IPS-NIHi7 (cell line): ENCODE results near the gene TAS2R38.

ENCODE experiments used
- DNase-seq: peaks from one replicate; pipeline ENCODE4 v3.0.0; 2012; ENCODE audit warnings: mixed read lengths; ENCODE audit errors: extremely low spot score

The TAS2R38 gene

GRCh38 chr7:141975806-141976523, 2.4 kb upstream of the TAS2R38 start:
- peak; percentile 92 for DNase-seq

GRCh38 chr7:141974831-141975230, 1.3 kb upstream of the TAS2R38 start:
- peak; percentile 33 for DNase-seq

- DNase-seq, result no peak
These were observed 12.7 kb downstream of the TAS2R38 start for GRCh38 chr7:141960687-141961422.

- no peak for DNase-seq
These were observed 17.5 kb downstream of the TAS2R38 start for GRCh38 chr7:141956084-141956483.

GRCh38 chr7:141954334-141954733, 19.2 kb downstream of the TAS2R38 start:
- no peak for DNase-seq

- DNase-seq, result no peak
These were observed 21.1 kb downstream of the TAS2R38 start for GRCh38 chr7:141952461-141952860.

GRCh38 chr7:141950806-141951205, 22.8 kb downstream of the TAS2R38 start:
- no peak for DNase-seq

- DNase-seq, result no peak
These were observed 23.7 kb downstream of the TAS2R38 start for GRCh38 chr7:141949911-141950310.

GRCh38 chr7:141949451-141949850, 24.1 kb downstream of the TAS2R38 start:
- DNase-seq, result no peak

- no peak for DNase-seq
These were observed 24.6 kb downstream of the TAS2R38 start for GRCh38 chr7:141949021-141949420.

- no peak for DNase-seq
These were observed 26.8 kb downstream of the TAS2R38 start, which contains the start of gene CLEC5A for GRCh38 chr7:141946796-141947195. CLEC5A (minus strand) TSS chr7:141946974; CDS start chr7:141946292, 682 bp downstream.

- no peak for DNase-seq
These were observed 28.2 kb downstream of the TAS2R38 start for GRCh38 chr7:141945356-141945755.

- DNase-seq, result no peak
These were observed 28.8 kb downstream of the TAS2R38 start for GRCh38 chr7:141944811-141945210.

- DNase-seq, result no peak
These were observed 29.7 kb downstream of the TAS2R38 start for GRCh38 chr7:141943846-141944245.

- no peak for DNase-seq
These were observed 32.5 kb downstream of the TAS2R38 start for GRCh38 chr7:141941075-141941474.

- DNase-seq, result no peak
These were observed 43.4 kb downstream of the TAS2R38 start for GRCh38 chr7:141930211-141930610.

- no peak for DNase-seq
These were observed 44.8 kb downstream of the TAS2R38 start for GRCh38 chr7:141928845-141929195.

GRCh38 chr7:141928146-141928844, 45.3 kb downstream of the TAS2R38 start:
- no peak for DNase-seq
